Liver (tissue), 9 donors: ENCODE results near the gene GFY. TPM values are rescaled to one million over a fixed set of nuclear protein-coding genes. Genes with fewer than 3 reads are reported as not detected.

ENCODE experiments used
- DNase-seq: peaks from one replicate; pipeline ENCODE4 v3.0.0-alpha.2; 2017; ENCODE audit warnings: low spot score
- H3K27ac ChIP-seq, 2 donors: one replicate each; pipeline ENCODE4 v1.7.0; 2013; ENCODE audit warnings: inconsistent platforms in 2 of 2, low read length in 2 of 2, control low read depth in 1 of 2, low read depth in 1 of 2, mild to moderate bottlenecking in 1 of 2
- H3K27me3 ChIP-seq, 4 donors: one replicate each; pipeline versions ENCODE4 v1.6.1 to v1.7.0; 2013; ENCODE audit warnings: low read length in 3 of 4, inconsistent platforms in 1 of 4, mild to moderate bottlenecking in 1 of 4, moderate library complexity in 1 of 4; ENCODE audit not compliant: control insufficient read depth in 4 of 4, insufficient read depth in 4 of 4
- H3K36me3 ChIP-seq, 4 donors: one replicate each; pipeline versions ENCODE4 v1.6.1 to v1.7.0; 2013; ENCODE audit warnings: low read length in 3 of 4, mild to moderate bottlenecking in 3 of 4, low read depth in 1 of 4, moderate library complexity in 1 of 4; ENCODE audit not compliant: control insufficient read depth in 4 of 4, insufficient read depth in 3 of 4
- H3K4me1 ChIP-seq, 4 donors: one replicate each; pipeline versions ENCODE4 v1.6.1 to v1.7.0; 2013; ENCODE audit warnings: low read length in 3 of 4, mild to moderate bottlenecking in 3 of 4, moderate library complexity in 1 of 4; ENCODE audit not compliant: control insufficient read depth in 4 of 4, insufficient read depth in 4 of 4
- H3K4me3 ChIP-seq, 3 donors: one replicate each; pipeline versions ENCODE4 v1.6.1 to v1.7.0; 2013; ENCODE audit warnings: low read length in 3 of 3, control low read depth in 1 of 3, low read depth in 1 of 3, mild to moderate bottlenecking in 1 of 3
- H3K9ac ChIP-seq, 2 donors: one replicate each; pipeline ENCODE4 v1.7.0; 2013; ENCODE audit warnings: low read length in 2 of 2, mild to moderate bottlenecking in 2 of 2, moderate library complexity in 2 of 2, control low read depth in 1 of 2, low read depth in 1 of 2
- H3K9me3 ChIP-seq, 4 donors: one replicate each; pipeline versions ENCODE4 v1.6.1 to v1.7.0; 2013; ENCODE audit warnings: low read length in 3 of 4; ENCODE audit not compliant: control insufficient read depth in 4 of 4
- ATF3 ChIP-seq: IDR thresholded peaks from 2 replicates; pipeline ENCODE4 v1.6.1; 2016; ENCODE audit warnings: antibody characterized with exemption
- CTCF ChIP-seq: fragments of 150-350 bp; IDR thresholded peaks from 2 replicates; pipeline ENCODE4 v1.5.1; 2017; ENCODE audit warnings: improper control_type of control experiment, low read depth, low read length; ENCODE audit not compliant: missing input control
- EGR1 ChIP-seq, 2 donors: IDR thresholded peaks; 2 replicates each; pipeline ENCODE4 v1.6.1; 2016 to 2018; ENCODE audit warnings: antibody characterized with exemption in 2 of 2, low read depth in 2 of 2
- FOXA1 ChIP-seq: IDR thresholded peaks from 2 replicates; pipeline ENCODE4 v1.6.1; 2016; ENCODE audit warnings: antibody characterized with exemption
- FOXA2 ChIP-seq: IDR thresholded peaks from 2 replicates; pipeline ENCODE4 v1.6.1; 2016; ENCODE audit warnings: antibody characterized with exemption
- HNF4A ChIP-seq, 2 donors: conservative IDR thresholded peaks; 2 replicates each; pipeline ENCODE4 v1.6.1; 2016; ENCODE audit warnings: antibody characterized with exemption in 2 of 2, mild to moderate bottlenecking in 2 of 2
- HNF4G ChIP-seq: IDR thresholded peaks from 2 replicates; pipeline ENCODE4 v1.6.1; 2016; ENCODE audit warnings: antibody characterized with exemption
- MAX ChIP-seq: IDR thresholded peaks from 2 replicates; pipeline ENCODE4 v1.6.1; 2016; ENCODE audit warnings: antibody characterized with exemption
- NR2F2 ChIP-seq: IDR thresholded peaks from 2 replicates; pipeline ENCODE4 v1.6.1; 2016; ENCODE audit warnings: antibody characterized with exemption
- RAD21 ChIP-seq, 2 donors: IDR thresholded peaks; 2 replicates each; pipeline ENCODE4 v1.6.1; 2016; ENCODE audit warnings: antibody characterized with exemption in 2 of 2, mild to moderate bottlenecking in 2 of 2
- REST ChIP-seq: IDR thresholded peaks from 2 replicates; pipeline ENCODE4 v1.6.1; 2016; ENCODE audit warnings: antibody characterized with exemption, mild to moderate bottlenecking
- RXRA ChIP-seq, 2 donors: IDR thresholded peaks; 2 replicates each; pipeline ENCODE4 v1.6.1; 2017 to 2018; ENCODE audit warnings: antibody characterized with exemption in 2 of 2, mild to moderate bottlenecking in 1 of 2
- SP1 ChIP-seq: IDR thresholded peaks from 2 replicates; pipeline ENCODE4 v1.6.1; 2018; ENCODE audit warnings: antibody characterized with exemption, mild to moderate bottlenecking
- TAF1 ChIP-seq: conservative IDR thresholded peaks from 2 replicates; pipeline ENCODE4 v1.6.1; 2016; ENCODE audit warnings: antibody characterized with exemption, mild to moderate bottlenecking
- WGBS: extraction: QIAGEN DNeasy Blood & Tissue Kit; methylation state at CpG from one replicate; pipeline ENCODE4 v1.1.7; 2013; 5-methylcytosine and 5-hydroxymethylcytosine counted together
- polyA plus RNA-seq, 2 donors: library from polyadenylated mRNA; stranded (reverse) in 1 of 2; unstranded in 1 of 2; fragments of 200-250 nt in 1 of 2; fragments of >200 nt in 1 of 2; fragmentation: Nextera tagmentation in 1 of 2; extraction: Ambion mirVana in 1 of 2; gene quantifications; one replicate each; pipeline versions ENCODE4 v1.2.1 to v1.2.3, GENCODE V29; 2013 to 2015
- total RNA-seq, 2 donors: library from RNA; depleted of rRNA; stranded (reverse); fragments of >200 nt; gene quantifications; one replicate each; pipeline ENCODE4 v1.2.3, GENCODE V29; 2014
- donor health status: healthy.
- donor health status: healthy.
- donor health status: healthy.
- donor health status: healthy.
- donor health status: healthy.

The GFY gene
- total and polyA plus RNA-seq, 4 donors, result not detected

GRCh38 chr19:49413348-49413747, 11.8 kb upstream of the GFY start:
- no peak for DNase-seq
- H3K36me3 ChIP-seq, result no peaks in the 10 kb centered on the region

GRCh38 chr19:49414256-49414655, 10.9 kb upstream of the GFY start:
- DNase-seq, result no peak
- TF ChIP-seq NR2F2 (no peak), FOXA2 (no peak), HNF4G (no peak), MAX (no peak), EGR1 (IDR thresholded peaks at IDR 0.05; ENCODE audit: low read depth in 2 of 2) (no peak), REST (no peak), TAF1 (no peak), SP1 (no peak), HNF4A (conservative IDR thresholded peaks at IDR 0.05) (no peak)

More at GRCh38 chr19:49413348-49413747, 11.8 kb upstream of the GFY start:
- Histone ChIP-seq H3K27me3 (peaks cover 0 to 2% (median 0%) of the 10 kb centered on the region in 4 donors), H3K27ac (no peak overlapping the region), H3K4me3 (no peak overlapping the region), H3K4me1 (no peaks in the 10 kb centered on the region), H3K9ac (no peak overlapping the region), H3K9me3 (no peaks in the 10 kb centered on the region)
- TF ChIP-seq RAD21 (IDR thresholded peaks at IDR 0.05) (no peak), NR2F2 (no peak), FOXA2 (no peak), EGR1 (IDR thresholded peaks at IDR 0.05; ENCODE audit: low read depth in 2 of 2) (no peak), REST (no peak), RXRA (IDR thresholded peaks at IDR 0.05) (no peak), CTCF (no peak), ATF3 (no peak), FOXA1 (no peak), HNF4A (conservative IDR thresholded peaks at IDR 0.05) (no peak)
- WGBS, result 69% methylated on average over 9 of the region's 9 CpGs

More at GRCh38 chr19:49414256-49414655, 10.9 kb upstream of the GFY start:
- Histone ChIP-seq H3K9ac (no peak overlapping the region), H3K4me3 (no peak overlapping the region), H3K4me1 (no peaks in the 10 kb centered on the region), H3K36me3 (no peaks in the 10 kb centered on the region), H3K27me3 (peaks cover 0 to 2% (median 0%) of the 10 kb centered on the region in 4 donors), H3K27ac (no peak overlapping the region), H3K9me3 (no peaks in the 10 kb centered on the region)
- WGBS, result 86% methylated on average over 3 of the region's 3 CpGs
